ENCODE measurements around the gene KLHL2. TPM values are rescaled to one million over a fixed set of nuclear protein-coding genes. Genes with fewer than 3 reads are reported as not detected.
"Not testable (repeated sequence)": the region's sequence is repeated elsewhere in the genome, so short reads cannot be mapped to it uniquely, and the experiment has no call there.

Gene KLHL2
- polyA plus RNA-seq, 3 donors from 2014 or later = 2.6 to 4.0 (median 3.5) TPM

- not testable (repeated sequence) for H3K27me3 Mint-ChIP-seq (ENCODE audit: low read depth in 3 of 3); DNase-seq; H3K9me3 Mint-ChIP-seq; H3K27ac Mint-ChIP-seq; H3K4me3 Mint-ChIP-seq; H3K36me3 Mint-ChIP-seq
- H3K4me1 Mint-ChIP-seq = peaks cover 22 to 55% of the 10 kb centered on the region in 2 donors
These were observed 52.4 kb downstream of the KLHL2 start for GRCh38 chr4:165259776-165260175.

- H3K4me3 Mint-ChIP-seq; H3K27me3 Mint-ChIP-seq (ENCODE audit: low read depth in 3 of 3); DNase-seq; H3K27ac Mint-ChIP-seq; H3K9me3 Mint-ChIP-seq; H3K36me3 Mint-ChIP-seq: not testable (repeated sequence)
- H3K4me1 Mint-ChIP-seq = peaks cover 11 to 30% of the 10 kb centered on the region in 2 donors
These were observed 54.9 kb downstream of the KLHL2 start for GRCh38 chr4:165262306-165262705.

DNA sequence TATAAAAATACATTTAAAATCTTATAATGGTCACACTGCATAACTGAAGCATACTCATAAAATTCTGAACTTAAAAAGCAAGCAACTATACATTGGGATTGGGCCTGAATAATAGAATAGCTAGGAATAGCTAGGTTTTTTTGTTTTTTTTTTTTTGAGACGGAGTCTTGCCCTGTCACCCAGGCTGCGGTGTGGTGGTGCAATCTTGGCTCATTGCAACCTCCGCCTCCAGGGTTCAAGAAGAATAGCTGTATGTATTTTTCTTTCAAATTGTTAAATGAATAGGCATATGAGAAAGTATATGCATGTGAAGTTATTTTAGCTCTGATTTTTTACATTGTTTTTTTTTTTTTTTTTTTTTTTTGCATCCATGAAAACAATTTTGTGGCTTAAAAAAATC lies 56.1 kb downstream of the KLHL2 start:
- H3K9me3 Mint-ChIP-seq; DNase-seq; H3K27me3 Mint-ChIP-seq (ENCODE audit: low read depth in 3 of 3); H3K4me3 Mint-ChIP-seq: not testable (repeated sequence)
- peaks cover 4 to 10% (median 5%) of the 10 kb centered on the region in 3 donors for H3K36me3 Mint-ChIP-seq
- peak overlapping the region in 1 of 6 donors; percentile 13 for H3K27ac Mint-ChIP-seq
- H3K4me1 Mint-ChIP-seq = peaks cover 8 to 23% of the 10 kb centered on the region in 2 donors

- not testable (repeated sequence) for H3K4me3 Mint-ChIP-seq; DNase-seq; H3K9me3 Mint-ChIP-seq; H3K27ac Mint-ChIP-seq; H3K27me3 Mint-ChIP-seq (ENCODE audit: low read depth in 3 of 3)
- Mint-ChIP-seq H3K4me1 (peaks cover 7 to 27% of the 10 kb centered on the region in 2 donors), H3K36me3 (peaks cover 12 to 39% (median 18%) of the 10 kb centered on the region in 3 donors)
These were observed 62.6 kb downstream of the KLHL2 start for GRCh38 chr4:165269931-165270330.

DNA sequence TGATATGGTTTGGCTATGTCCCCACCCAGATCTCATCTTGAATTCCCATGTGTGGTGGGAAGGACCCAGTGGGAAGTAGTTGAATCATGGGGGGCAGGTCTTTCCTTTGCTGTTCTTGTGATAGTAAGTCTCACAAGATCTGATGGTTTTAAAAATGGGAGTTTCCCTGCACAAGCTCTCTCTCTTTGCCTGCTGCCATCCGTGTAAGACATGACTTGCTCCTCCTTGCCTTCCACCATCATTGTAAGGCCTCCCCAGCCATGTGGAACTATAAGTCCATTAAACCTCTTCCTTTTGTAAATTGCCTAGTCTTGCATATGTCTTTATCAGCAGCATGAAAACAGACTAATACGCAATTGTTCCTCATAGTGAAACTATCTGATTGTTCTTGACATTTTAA lies 66.1 kb downstream of the KLHL2 start:
- H3K4me3 Mint-ChIP-seq; H3K27me3 Mint-ChIP-seq (ENCODE audit: low read depth in 3 of 3); DNase-seq; H3K9me3 Mint-ChIP-seq: not testable (repeated sequence)
- H3K27ac Mint-ChIP-seq = peak overlapping the region in 1 of 6 donors; percentile 29
- H3K4me1 Mint-ChIP-seq = peaks cover 7 to 23% of the 10 kb centered on the region in 2 donors
- peaks cover 7 to 29% (median 21%) of the 10 kb centered on the region in 3 donors for H3K36me3 Mint-ChIP-seq

DNA sequence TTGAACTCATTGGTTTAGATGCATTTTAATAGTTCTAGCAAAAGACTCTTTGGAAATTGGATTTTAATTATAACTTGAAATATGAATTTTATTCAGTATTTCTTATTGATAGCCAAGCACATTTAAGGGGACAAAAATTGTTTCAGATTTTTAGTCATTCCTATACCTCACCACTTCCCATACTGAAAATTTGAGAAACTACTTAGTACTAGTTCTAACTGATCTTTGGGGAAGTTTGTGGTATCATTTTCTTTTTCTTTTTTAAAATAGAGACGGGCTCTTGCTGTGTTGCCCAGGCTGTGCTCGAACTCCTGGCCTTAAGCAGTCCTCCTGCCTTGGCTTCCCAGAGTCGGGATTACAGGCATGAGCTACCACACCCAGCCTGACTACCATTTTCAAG lies 68.0 kb downstream of the KLHL2 start:
- H3K4me3 Mint-ChIP-seq; H3K9me3 Mint-ChIP-seq; H3K27me3 Mint-ChIP-seq (ENCODE audit: low read depth in 3 of 3); H3K27ac Mint-ChIP-seq; DNase-seq: not testable (repeated sequence)
- Mint-ChIP-seq H3K4me1 (peaks cover 2 to 14% of the 10 kb centered on the region in 2 donors), H3K36me3 (peaks cover 17 to 26% (median 23%) of the 10 kb centered on the region in 3 donors)

- H3K4me1 Mint-ChIP-seq; H3K27me3 Mint-ChIP-seq (ENCODE audit: low read depth in 3 of 3); H3K9me3 Mint-ChIP-seq; H3K27ac Mint-ChIP-seq; H3K4me3 Mint-ChIP-seq; DNase-seq: not testable (repeated sequence)
- H3K36me3 Mint-ChIP-seq = peaks cover 8 to 31% (median 10%) of the 10 kb centered on the region in 3 donors
These were observed 72.2 kb downstream of the KLHL2 start for GRCh38 chr4:165279531-165279930.

DNA sequence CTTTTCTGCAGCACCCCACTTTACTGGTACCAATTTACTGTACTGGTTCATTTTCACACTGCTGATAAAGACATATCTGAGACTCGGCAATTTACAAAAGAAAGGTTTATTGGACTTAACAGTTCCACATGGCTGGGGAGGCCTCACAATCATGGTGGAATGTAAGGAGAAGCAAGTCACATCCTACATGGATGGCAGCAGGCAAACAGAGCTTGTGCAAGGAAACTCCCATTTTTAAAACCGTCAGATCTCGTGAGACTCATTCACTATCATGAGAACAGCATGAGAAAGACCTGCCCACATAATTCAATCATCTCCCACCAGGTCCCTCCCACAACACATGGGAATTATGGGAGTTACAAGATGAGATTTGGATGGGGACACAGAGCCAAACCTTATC lies 77.3 kb downstream of the KLHL2 start:
- H3K27ac Mint-ChIP-seq; DNase-seq; H3K9me3 Mint-ChIP-seq; H3K27me3 Mint-ChIP-seq (ENCODE audit: low read depth in 3 of 3); H3K4me3 Mint-ChIP-seq: not testable (repeated sequence)
- H3K36me3 Mint-ChIP-seq = peaks cover 5 to 24% (median 6%) of the 10 kb centered on the region in 3 donors
- H3K4me1 Mint-ChIP-seq = peaks cover 7 to 18% of the 10 kb centered on the region in 2 donors

DNA sequence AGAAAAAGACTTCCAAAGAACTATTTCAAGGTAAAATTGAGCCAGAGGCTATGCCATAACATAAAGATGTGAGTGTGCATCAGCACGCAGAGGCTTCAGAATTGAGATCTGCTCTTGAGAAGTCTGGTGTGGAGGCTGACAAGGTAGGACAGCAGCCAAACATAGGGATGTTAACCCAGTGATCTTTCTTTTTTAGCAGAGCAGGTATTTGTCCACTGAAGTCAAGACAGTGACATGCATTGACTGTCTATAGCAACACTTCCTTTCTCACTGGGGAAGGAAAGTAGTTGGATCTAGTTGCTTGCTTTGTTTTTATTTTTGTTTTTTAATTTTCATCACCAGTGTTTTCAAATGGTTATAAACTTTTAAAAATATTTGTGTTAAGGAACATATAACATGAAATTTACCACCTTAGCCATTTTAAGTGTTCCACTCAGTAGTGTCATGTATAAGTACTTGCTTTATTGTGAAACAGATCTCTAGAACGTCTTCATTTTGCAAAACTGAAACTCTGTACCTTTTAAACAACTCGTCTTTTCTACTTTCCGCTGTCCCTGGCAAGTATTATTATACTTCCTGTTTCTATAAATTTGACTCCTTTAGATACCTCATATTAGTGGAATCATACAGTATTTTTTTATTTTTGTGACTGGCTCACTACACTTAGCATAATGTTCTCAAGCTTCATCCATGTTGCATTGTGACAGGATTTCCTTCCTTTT lies 79.4 kb downstream of the KLHL2 start:
- Mint-ChIP-seq H3K27ac (peak overlapping the region in 4 of 6 donors; percentile 31 to 65 (median 42)), H3K4me1 (peaks cover 7 to 21% of the 10 kb centered on the region in 2 donors), H3K36me3 (peaks cover 0 to 15% (median 6%) of the 10 kb centered on the region in 3 donors)
- not testable (repeated sequence) for H3K27me3 Mint-ChIP-seq (ENCODE audit: low read depth in 3 of 3); DNase-seq; H3K9me3 Mint-ChIP-seq; H3K4me3 Mint-ChIP-seq

DNA sequence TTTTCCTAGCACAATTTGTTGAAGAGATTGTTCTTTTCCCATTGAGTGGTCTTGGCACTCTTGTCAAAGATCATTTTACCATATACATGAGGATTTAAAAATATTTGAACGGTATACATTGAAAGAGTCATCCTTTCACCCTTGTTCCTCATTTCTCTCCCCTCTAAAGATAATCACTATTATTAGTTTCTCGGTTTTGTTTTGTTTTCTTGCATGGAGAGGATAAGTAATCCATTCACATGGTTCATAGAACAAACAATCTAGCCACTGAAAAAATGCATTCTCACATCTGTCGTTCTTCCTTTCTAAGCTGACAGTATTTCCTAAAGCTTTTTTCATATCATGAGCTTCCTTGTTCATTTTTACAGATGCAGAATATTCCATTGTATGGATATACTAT lies 80.9 kb downstream of the KLHL2 start:
- no peak overlapping the region for H3K4me3 Mint-ChIP-seq
- H3K36me3 Mint-ChIP-seq = peaks cover 0 to 8% (median 6%) of the 10 kb centered on the region in 3 donors
- H3K27me3 Mint-ChIP-seq (ENCODE audit: low read depth in 3 of 3) = peaks cover 0 to 3% (median 0%) of the 10 kb centered on the region in 3 donors
- H3K9me3 Mint-ChIP-seq = no peaks in the 10 kb centered on the region
- DNase-seq = no peak
- peak overlapping the region in 1 of 6 donors; percentile 52 for H3K27ac Mint-ChIP-seq
- peaks cover 7 to 21% of the 10 kb centered on the region in 2 donors for H3K4me1 Mint-ChIP-seq

GRCh38 chr4:165288639-165289422 lies 81.5 kb downstream of the KLHL2 start:
- peaks cover 7 to 21% of the 10 kb centered on the region in 2 donors for H3K4me1 Mint-ChIP-seq
- no peak for DNase-seq
- H3K27me3 Mint-ChIP-seq (ENCODE audit: low read depth in 3 of 3) = peaks cover 0 to 3% (median 0%) of the 10 kb centered on the region in 3 donors
- no peaks in the 10 kb centered on the region for H3K9me3 Mint-ChIP-seq
- H3K27ac Mint-ChIP-seq = peak overlapping the region in 1 of 6 donors; percentile 52
- no peak overlapping the region for H3K4me3 Mint-ChIP-seq
- H3K36me3 Mint-ChIP-seq = peaks cover 0 to 8% (median 6%) of the 10 kb centered on the region in 3 donors

DNA sequence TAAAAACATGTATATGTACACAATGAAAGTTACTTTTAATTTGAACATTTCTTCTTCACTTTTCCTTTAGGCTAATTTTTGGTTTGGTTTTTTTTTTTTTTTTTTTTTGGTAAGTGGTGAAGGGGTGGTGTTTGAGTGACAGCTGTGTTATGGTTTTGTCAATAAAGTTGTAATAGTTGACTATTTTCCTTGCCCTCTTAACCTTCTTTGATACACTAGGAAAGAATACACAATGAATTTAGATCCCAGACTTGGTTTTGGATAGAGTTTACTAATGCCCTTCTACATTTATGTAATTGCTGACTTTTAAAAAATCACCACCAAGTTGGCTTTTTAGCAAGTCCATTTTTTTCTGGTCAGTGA lies 82.0 kb downstream of the KLHL2 start:
- no peak overlapping the region for H3K27ac Mint-ChIP-seq
- no peak for DNase-seq
- peaks cover 10 to 25% of the 10 kb centered on the region in 2 donors for H3K4me1 Mint-ChIP-seq
- H3K27me3 Mint-ChIP-seq (ENCODE audit: low read depth in 3 of 3) = peaks cover 0 to 3% (median 0%) of the 10 kb centered on the region in 3 donors
- H3K9me3 Mint-ChIP-seq = no peaks in the 10 kb centered on the region
- H3K4me3 Mint-ChIP-seq = no peak overlapping the region
- H3K36me3 Mint-ChIP-seq = peaks cover 0 to 6% (median 3%) of the 10 kb centered on the region in 3 donors

- DNase-seq = no peak
- peaks cover 0 to 5% (median 0%) of the 10 kb centered on the region in 3 donors for H3K27me3 Mint-ChIP-seq (ENCODE audit: low read depth in 3 of 3)
- no peak overlapping the region for H3K4me3 Mint-ChIP-seq
- H3K36me3 Mint-ChIP-seq = peaks cover 4 to 12% (median 10%) of the 10 kb centered on the region in 3 donors
- H3K27ac Mint-ChIP-seq = no peak overlapping the region
- no peaks in the 10 kb centered on the region for H3K9me3 Mint-ChIP-seq
- H3K4me1 Mint-ChIP-seq = peaks cover 17 to 36% of the 10 kb centered on the region in 2 donors
These were observed 85.7 kb downstream of the KLHL2 start for GRCh38 chr4:165293061-165293460.

Data from immature natural killer cell (primary cell).